Measurements from ENCODE around the gene CHN1. TPM values are rescaled to one million over a fixed set of nuclear protein-coding genes. Genes with fewer than 3 reads are reported as not detected.

Gene CHN1
- total RNA-seq, 2 experiments from 2014 or later: 1.7 to 4.5 TPM

- Mint-ChIP-seq H3K4me3 (no peak overlapping the region), H3K9me3 (ENCODE audit: low read depth) (no peaks in the 10 kb centered on the region), H3K36me3 (no peaks in the 10 kb centered on the region), H3K27ac (no peak overlapping the region), H3K27me3 (no peaks in the 10 kb centered on the region), H3K4me1 (peaks cover 13% of the 10 kb centered on the region)
- ATAC-seq (no peak), DNase-seq (no peak)
- CTCF ChIA-PET: interaction anchor here (1.6 kb wide), 1 partner anchor 14 kb away, joined by 5 read pairs; no protein-coding TSS in a partner anchor
Observed at GRCh38 chr2:174784909-174785308, 220.3 kb downstream of the CHN1 start.

- H3K27ac Mint-ChIP-seq: no peak overlapping the region
- H3K4me3 Mint-ChIP-seq: no peak overlapping the region
- ATAC-seq (no peak), DNase-seq (no peak)
- no peaks in the 10 kb centered on the region for H3K36me3 Mint-ChIP-seq
- H3K4me1 Mint-ChIP-seq: peaks cover 14% of the 10 kb centered on the region
- CTCF ChIA-PET: interaction anchor here (0.8 to 1.6 kb wide), 2 partner anchors 14 to 82 kb away, joined by 3 to 5 read pairs; no protein-coding TSS in a partner anchor
- no peaks in the 10 kb centered on the region for H3K27me3 Mint-ChIP-seq
- no peaks in the 10 kb centered on the region for H3K9me3 Mint-ChIP-seq (ENCODE audit: low read depth)
Observed at GRCh38 chr2:174784316-174784715, 220.9 kb downstream of the CHN1 start.

- no peaks in the 10 kb centered on the region for H3K36me3 Mint-ChIP-seq
- H3K27me3 Mint-ChIP-seq: no peaks in the 10 kb centered on the region
- H3K27ac Mint-ChIP-seq: no peak overlapping the region
- H3K9me3 Mint-ChIP-seq (ENCODE audit: low read depth): no peaks in the 10 kb centered on the region
- DNase-seq: no peak
- CTCF ChIA-PET: interaction anchor here (1.6 kb wide), 1 partner anchor 34 kb away, joined by 8 read pairs; no protein-coding TSS in a partner anchor
- no peak overlapping the region for H3K4me3 Mint-ChIP-seq
- no peak for ATAC-seq
- peaks cover 26% of the 10 kb centered on the region for H3K4me1 Mint-ChIP-seq
Observed at GRCh38 chr2:174781996-174782395, 223.2 kb downstream of the CHN1 start.

- Mint-ChIP-seq H3K4me1 (peaks cover 26% of the 10 kb centered on the region), H3K36me3 (no peaks in the 10 kb centered on the region), H3K9me3 (ENCODE audit: low read depth) (no peaks in the 10 kb centered on the region), H3K27me3 (no peaks in the 10 kb centered on the region), H3K4me3 (no peak overlapping the region), H3K27ac (no peak overlapping the region)
- DNase-seq (no peak), ATAC-seq (no peak)
- CTCF ChIA-PET: interaction anchor here (1.4 to 1.6 kb wide), 2 partner anchors 10 to 33 kb away, joined by 4 to 8 read pairs; no protein-coding TSS in a partner anchor
Observed at GRCh38 chr2:174781298-174781697, 223.9 kb downstream of the CHN1 start.

GRCh38 chr2:174780856-174781255, 224.3 kb downstream of the CHN1 start:
- no peaks in the 10 kb centered on the region for H3K9me3 Mint-ChIP-seq (ENCODE audit: low read depth)
- no peaks in the 10 kb centered on the region for H3K27me3 Mint-ChIP-seq
- no peak for DNase-seq
- ATAC-seq: no peak
- H3K4me3 Mint-ChIP-seq: no peak overlapping the region
- H3K27ac Mint-ChIP-seq: no peak overlapping the region
- no peaks in the 10 kb centered on the region for H3K36me3 Mint-ChIP-seq
- peaks cover 30% of the 10 kb centered on the region for H3K4me1 Mint-ChIP-seq
- CTCF ChIA-PET: interaction anchor here (1.4 to 1.6 kb wide), 2 partner anchors 10 to 32 kb away, joined by 4 to 8 read pairs; no protein-coding TSS in a partner anchor

- H3K9me3 Mint-ChIP-seq (ENCODE audit: low read depth): no peaks in the 10 kb centered on the region
- peaks cover 33% of the 10 kb centered on the region for H3K4me1 Mint-ChIP-seq
- H3K27me3 Mint-ChIP-seq: no peaks in the 10 kb centered on the region
- ATAC-seq (no peak), DNase-seq (no peak)
- no peak overlapping the region for H3K4me3 Mint-ChIP-seq
- H3K36me3 Mint-ChIP-seq: no peaks in the 10 kb centered on the region
- H3K27ac Mint-ChIP-seq: no peak overlapping the region
- CTCF ChIA-PET: interaction anchor here (1.4 to 1.6 kb wide), 2 partner anchors 9 to 32 kb away, joined by 4 to 8 read pairs; no protein-coding TSS in a partner anchor
Observed at GRCh38 chr2:174780191-174780840, 224.9 kb downstream of the CHN1 start.

GRCh38 chr2:174779361-174779928, 225.7 kb downstream of the CHN1 start:
- Mint-ChIP-seq H3K4me3 (no peak overlapping the region), H3K9me3 (ENCODE audit: low read depth) (no peaks in the 10 kb centered on the region), H3K36me3 (no peaks in the 10 kb centered on the region), H3K4me1 (peaks cover 33% of the 10 kb centered on the region), H3K27ac (peak overlapping the region; percentile 72), H3K27me3 (no peaks in the 10 kb centered on the region)
- no peak for ATAC-seq
- DNase-seq: no peak
- CTCF ChIA-PET: interaction anchor here (1.3 kb wide), 1 partner anchor 31 kb away, joined by 3 read pairs; no protein-coding TSS in a partner anchor

GRCh38 chr2:174778085-174778981, 226.8 kb downstream of the CHN1 start:
- CTCF ChIA-PET: interaction anchor here (1.1 to 1.7 kb wide), 3 partner anchors 9 to 79 kb away, joined by 3 to 4 read pairs (median 3); no protein-coding TSS in a partner anchor
- peak overlapping the region; percentile 0 for H3K4me3 Mint-ChIP-seq
- DNase-seq: peak; percentile 88
- H3K36me3 Mint-ChIP-seq: no peaks in the 10 kb centered on the region
- peaks cover 33% of the 10 kb centered on the region for H3K4me1 Mint-ChIP-seq
- ATAC-seq: peak; percentile 88
- H3K27me3 Mint-ChIP-seq: no peaks in the 10 kb centered on the region
- H3K27ac Mint-ChIP-seq: peak overlapping the region; percentile 72
- no peaks in the 10 kb centered on the region for H3K9me3 Mint-ChIP-seq (ENCODE audit: low read depth)

GRCh38 chr2:174777347-174778084, 227.7 kb downstream of the CHN1 start:
- H3K27ac Mint-ChIP-seq: peak overlapping the region; percentile 1
- CTCF ChIA-PET: interaction anchor here (1.0 to 1.7 kb wide), 4 partner anchors 10 to 80 kb away, joined by 3 to 4 read pairs (median 3); no protein-coding TSS in a partner anchor
- H3K4me3 Mint-ChIP-seq: no peak overlapping the region
- no peaks in the 10 kb centered on the region for H3K9me3 Mint-ChIP-seq (ENCODE audit: low read depth)
- no peaks in the 10 kb centered on the region for H3K27me3 Mint-ChIP-seq
- DNase-seq: no peak
- no peak for ATAC-seq
- peaks cover 33% of the 10 kb centered on the region for H3K4me1 Mint-ChIP-seq
- H3K36me3 Mint-ChIP-seq: no peaks in the 10 kb centered on the region

- CTCF ChIA-PET: interaction anchor here (1.0 to 2.1 kb wide), 3 partner anchors 12 to 79 kb away, joined by 3 to 9 read pairs (median 4); no protein-coding TSS in a partner anchor
- DNase-seq (no peak), ATAC-seq (no peak)
- Mint-ChIP-seq H3K36me3 (no peaks in the 10 kb centered on the region), H3K9me3 (ENCODE audit: low read depth) (no peaks in the 10 kb centered on the region), H3K27me3 (no peaks in the 10 kb centered on the region), H3K27ac (no peak overlapping the region), H3K4me1 (peaks cover 33% of the 10 kb centered on the region), H3K4me3 (no peak overlapping the region)
Observed at GRCh38 chr2:174776675-174777074, 228.5 kb downstream of the CHN1 start.

GRCh38 chr2:174776223-174776622, 229.0 kb downstream of the CHN1 start:
- no peaks in the 10 kb centered on the region for H3K36me3 Mint-ChIP-seq
- no peak for DNase-seq
- CTCF ChIA-PET: interaction anchor here (0.6 to 2.1 kb wide), 7 partner anchors 11 to 210 kb away, joined by 3 to 9 read pairs (median 4); no protein-coding TSS in a partner anchor
- H3K4me3 Mint-ChIP-seq: no peak overlapping the region
- H3K9me3 Mint-ChIP-seq (ENCODE audit: low read depth): no peaks in the 10 kb centered on the region
- no peaks in the 10 kb centered on the region for H3K27me3 Mint-ChIP-seq
- peaks cover 33% of the 10 kb centered on the region for H3K4me1 Mint-ChIP-seq
- H3K27ac Mint-ChIP-seq: no peak overlapping the region
- ATAC-seq: no peak

GRCh38 chr2:174775571-174775980, 229.6 kb downstream of the CHN1 start:
- H3K27me3 Mint-ChIP-seq: no peaks in the 10 kb centered on the region
- CTCF ChIA-PET: interaction anchor here (0.6 to 2.1 kb wide), 10 partner anchors 11 to 330 kb away, joined by 3 to 9 read pairs (median 4); no protein-coding TSS in a partner anchor
- no peak for ATAC-seq

More at GRCh38 chr2:174775571-174775980, 229.6 kb downstream of the CHN1 start:
- Mint-ChIP-seq H3K36me3 (no peaks in the 10 kb centered on the region), H3K4me3 (no peak overlapping the region), H3K27ac (no peak overlapping the region), H3K4me1 (peaks cover 33% of the 10 kb centered on the region), H3K9me3 (ENCODE audit: low read depth) (no peaks in the 10 kb centered on the region)
- DNase-seq: no peak

All from activated CD8-positive, alpha-beta memory T cell treated with anti-CD3 and anti-CD28 coated beads, Interleukin-2, amount 10 ng/mL, durations not matched to agents 7 days and 5 days (primary cell).